SK-N-SH (cell line): ENCODE measurements around the gene PSTPIP1.

Experiments used
- CTCF ChIP-seq: fragments of 200-600 bp; sonication (generic); IDR thresholded peaks from 2 replicates; pipeline ENCODE4 v1.6.1; 2017; ENCODE audit warnings: antibody characterized with exemption, mild to moderate bottlenecking, moderate library complexity
- EP300 ChIP-seq, 2 experiments: IDR thresholded peaks; 2 replicates each; pipeline versions ENCODE4 v1.4.0 to v1.6.1; 2012; ENCODE audit warnings: borderline replicate concordance in 1 of 2, low read depth in 1 of 2, low read length in 1 of 2
- GABPA ChIP-seq: IDR thresholded peaks from 2 replicates; pipeline ENCODE4 v1.4.0; 2012; ENCODE audit warnings: low read depth, mild to moderate bottlenecking
- GATA2 ChIP-seq: sonication (generic); formaldehyde crosslinking; IDR thresholded peaks from 2 replicates; pipeline ENCODE4 v1.5.0; 2020; ENCODE audit warnings: mild to moderate bottlenecking, missing genetic modification reagents
- JUND ChIP-seq: IDR thresholded peaks from 2 replicates; pipeline ENCODE4 v1.4.0; 2012
- MXI1 ChIP-seq: IDR thresholded peaks from 2 replicates; pipeline ENCODE4 v1.6.1; 2012; ENCODE audit warnings: mild to moderate bottlenecking, low read depth, low read length, improper control_type of control experiment
- POLR2AphosphoS5 ChIP-seq: IDR thresholded peaks from 2 replicates; pipeline ENCODE4 v1.6.1; 2012; ENCODE audit warnings: low read depth, low read length
- RAD21 ChIP-seq: IDR thresholded peaks from 2 replicates; pipeline ENCODE4 v1.6.1; 2012; ENCODE audit warnings: mild to moderate bottlenecking, low read length
- RCOR1 ChIP-seq: fragments of 150-350 bp; IDR thresholded peaks from 2 replicates; pipeline ENCODE4 v1.6.1; 2017; ENCODE audit warnings: antibody characterized with exemption, low read length
- SMC3 ChIP-seq: IDR thresholded peaks from 2 replicates; pipeline ENCODE4 v1.6.1; 2012; ENCODE audit warnings: low read depth, low read length, improper control_type of control experiment
- TAF1 ChIP-seq: IDR thresholded peaks from 2 replicates; pipeline ENCODE4 v1.6.1; 2012; ENCODE audit warnings: low read depth, mild to moderate bottlenecking, low read length, moderate library complexity, borderline replicate concordance
- TF ChIP-seq, protein P1 (sequence below): IDR thresholded peaks from 2 replicates; pipeline ENCODE4 v1.4.0; 2012; ENCODE audit warnings: low read depth

- TF ChIP-seq CTCF (no peak), SMC3 (no peak), GABPA (no peak), TAF1 (no peak), RCOR1 (no peak), MXI1 (no peak), GATA2 (CRISPR knock-in tag) (no peak), RAD21 (no peak), JUND (no peak), POLR2AphosphoS5 (no peak), EP300 (IDR thresholded peaks at IDR 0.05; ENCODE audit: borderline replicate concordance in 1 of 2, low read depth in 1 of 2, low read length in 1 of 2) (no peak)
- TF ChIP-seq, protein P1, sequence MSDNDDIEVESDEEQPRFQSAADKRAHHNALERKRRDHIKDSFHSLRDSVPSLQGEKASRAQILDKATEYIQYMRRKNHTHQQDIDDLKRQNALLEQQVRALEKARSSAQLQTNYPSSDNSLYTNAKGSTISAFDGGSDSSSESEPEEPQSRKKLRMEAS, result no peak
Measured at GRCh38 chr15:76988867-76989780, 5.8 kb upstream of the PSTPIP1 start.
